ENCODE data around the gene APOC4.
"Not testable (repeated sequence)": the region's sequence is repeated elsewhere in the genome, so short reads cannot be mapped to it uniquely, and the experiment has no call there.

The APOC4 gene

DNA sequence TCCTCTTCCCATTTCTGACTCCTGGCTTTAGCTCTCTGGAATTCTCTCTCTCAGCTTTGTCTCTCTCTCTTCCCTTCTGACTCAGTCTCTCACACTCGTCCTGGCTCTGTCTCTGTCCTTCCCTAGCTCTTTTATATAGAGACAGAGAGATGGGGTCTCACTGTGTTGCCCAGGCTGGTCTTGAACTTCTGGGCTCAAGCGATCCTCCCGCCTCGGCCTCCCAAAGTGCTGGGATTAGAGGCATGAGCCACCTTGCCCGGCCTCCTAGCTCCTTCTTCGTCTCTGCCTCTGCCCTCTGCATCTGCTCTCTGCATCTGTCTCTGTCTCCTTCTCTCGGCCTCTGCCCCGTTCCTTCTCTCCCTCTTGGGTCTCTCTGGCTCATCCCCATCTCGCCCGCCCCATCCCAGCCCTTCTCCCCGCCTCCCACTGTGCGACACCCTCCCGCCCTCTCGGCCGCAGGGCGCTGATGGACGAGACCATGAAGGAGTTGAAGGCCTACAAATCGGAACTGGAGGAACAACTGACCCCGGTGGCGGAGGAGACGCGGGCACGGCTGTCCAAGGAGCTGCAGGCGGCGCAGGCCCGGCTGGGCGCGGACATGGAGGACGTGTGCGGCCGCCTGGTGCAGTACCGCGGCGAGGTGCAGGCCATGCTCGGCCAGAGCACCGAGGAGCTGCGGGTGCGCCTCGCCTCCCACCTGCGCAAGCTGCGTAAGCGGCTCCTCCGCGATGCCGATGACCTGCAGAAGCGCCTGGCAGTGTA lies 33.8 kb upstream of the APOC4 start:
- Histone ChIP-seq H3K36me3 (ENCODE audit: insufficient read depth) (no peaks in the 10 kb centered on the region), H3K4me2 (no peak overlapping the region), H3K27ac (no peak overlapping the region), H3K79me2 (ENCODE audit: insufficient read depth, low read depth) (no peaks in the 10 kb centered on the region), H3K4me1 (ENCODE audit: low read depth, poor library complexity, severe bottlenecking) (peaks cover 30% of the 10 kb centered on the region), H3K27me3 (ENCODE audit: insufficient read depth, low read depth) (peaks cover 13% of the 10 kb centered on the region; the same call in 1 of the 2 replicates), H3K9ac (no peak overlapping the region), H3K4me3 (IDR thresholded peaks at IDR 0.05; ENCODE audit: insufficient read depth, low read depth, low read length) (no peak overlapping the region), H2AFZ (ENCODE audit: low read depth) (no peak overlapping the region), H4K20me1 (ENCODE audit: insufficient read depth) (no peaks in the 10 kb centered on the region)
- TF ChIP-seq, protein P1, sequence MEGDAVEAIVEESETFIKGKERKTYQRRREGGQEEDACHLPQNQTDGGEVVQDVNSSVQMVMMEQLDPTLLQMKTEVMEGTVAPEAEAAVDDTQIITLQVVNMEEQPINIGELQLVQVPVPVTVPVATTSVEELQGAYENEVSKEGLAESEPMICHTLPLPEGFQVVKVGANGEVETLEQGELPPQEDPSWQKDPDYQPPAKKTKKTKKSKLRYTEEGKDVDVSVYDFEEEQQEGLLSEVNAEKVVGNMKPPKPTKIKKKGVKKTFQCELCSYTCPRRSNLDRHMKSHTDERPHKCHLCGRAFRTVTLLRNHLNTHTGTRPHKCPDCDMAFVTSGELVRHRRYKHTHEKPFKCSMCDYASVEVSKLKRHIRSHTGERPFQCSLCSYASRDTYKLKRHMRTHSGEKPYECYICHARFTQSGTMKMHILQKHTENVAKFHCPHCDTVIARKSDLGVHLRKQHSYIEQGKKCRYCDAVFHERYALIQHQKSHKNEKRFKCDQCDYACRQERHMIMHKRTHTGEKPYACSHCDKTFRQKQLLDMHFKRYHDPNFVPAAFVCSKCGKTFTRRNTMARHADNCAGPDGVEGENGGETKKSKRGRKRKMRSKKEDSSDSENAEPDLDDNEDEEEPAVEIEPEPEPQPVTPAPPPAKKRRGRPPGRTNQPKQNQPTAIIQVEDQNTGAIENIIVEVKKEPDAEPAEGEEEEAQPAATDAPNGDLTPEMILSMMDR (conservative IDR thresholded peaks at IDR 0.05; ENCODE audit: low read depth, low read length): no peak

DNA sequence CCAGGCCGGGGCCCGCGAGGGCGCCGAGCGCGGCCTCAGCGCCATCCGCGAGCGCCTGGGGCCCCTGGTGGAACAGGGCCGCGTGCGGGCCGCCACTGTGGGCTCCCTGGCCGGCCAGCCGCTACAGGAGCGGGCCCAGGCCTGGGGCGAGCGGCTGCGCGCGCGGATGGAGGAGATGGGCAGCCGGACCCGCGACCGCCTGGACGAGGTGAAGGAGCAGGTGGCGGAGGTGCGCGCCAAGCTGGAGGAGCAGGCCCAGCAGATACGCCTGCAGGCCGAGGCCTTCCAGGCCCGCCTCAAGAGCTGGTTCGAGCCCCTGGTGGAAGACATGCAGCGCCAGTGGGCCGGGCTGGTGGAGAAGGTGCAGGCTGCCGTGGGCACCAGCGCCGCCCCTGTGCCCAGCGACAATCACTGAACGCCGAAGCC lies 33.2 kb upstream of the APOC4 start:
- Histone ChIP-seq H3K36me3 (ENCODE audit: insufficient read depth) (no peaks in the 10 kb centered on the region), H3K27me3 (ENCODE audit: insufficient read depth, low read depth) (peaks cover 13% of the 10 kb centered on the region; the same call in 1 of the 2 replicates), H3K4me2 (no peak overlapping the region), H2AFZ (ENCODE audit: low read depth) (no peak overlapping the region), H3K9ac (no peak overlapping the region), H3K27ac (no peak overlapping the region), H3K4me3 (IDR thresholded peaks at IDR 0.05; ENCODE audit: insufficient read depth, low read depth, low read length) (no peak overlapping the region), H3K79me2 (ENCODE audit: insufficient read depth, low read depth) (no peaks in the 10 kb centered on the region), H4K20me1 (ENCODE audit: insufficient read depth) (no peaks in the 10 kb centered on the region), H3K4me1 (ENCODE audit: low read depth, poor library complexity, severe bottlenecking) (peaks cover 26% of the 10 kb centered on the region)
- TF ChIP-seq, protein P1 (conservative IDR thresholded peaks at IDR 0.05; ENCODE audit: low read depth, low read length): no peak

DNA sequence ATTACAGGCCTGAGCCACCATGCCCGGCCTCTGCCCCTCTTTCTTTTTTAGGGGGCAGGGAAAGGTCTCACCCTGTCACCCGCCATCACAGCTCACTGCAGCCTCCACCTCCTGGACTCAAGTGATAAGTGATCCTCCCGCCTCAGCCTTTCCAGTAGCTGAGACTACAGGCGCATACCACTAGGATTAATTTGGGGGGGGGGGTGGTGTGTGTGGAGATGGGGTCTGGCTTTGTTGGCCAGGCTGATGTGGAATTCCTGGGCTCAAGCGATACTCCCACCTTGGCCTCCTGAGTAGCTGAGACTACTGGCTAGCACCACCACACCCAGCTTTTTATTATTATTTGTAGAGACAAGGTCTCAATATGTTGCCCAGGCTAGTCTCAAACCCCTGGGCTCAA lies 32.3 kb upstream of the APOC4 start:
- TF ChIP-seq, protein P1 (conservative IDR thresholded peaks at IDR 0.05; ENCODE audit: low read depth, low read length): no peak
- H3K4me1 ChIP-seq (ENCODE audit: low read depth, poor library complexity, severe bottlenecking): peaks cover 27% of the 10 kb centered on the region
- no peak overlapping the region for H3K4me2 ChIP-seq
- no peak overlapping the region for H3K9ac ChIP-seq
- no peaks in the 10 kb centered on the region for H3K79me2 ChIP-seq (ENCODE audit: insufficient read depth, low read depth)
- H3K4me3 ChIP-seq (IDR thresholded peaks at IDR 0.05; ENCODE audit: insufficient read depth, low read depth, low read length): no peak overlapping the region
- H3K27me3 ChIP-seq (ENCODE audit: insufficient read depth, low read depth): peaks cover 13% of the 10 kb centered on the region; the same call in 1 of the 2 replicates
- no peaks in the 10 kb centered on the region for H4K20me1 ChIP-seq (ENCODE audit: insufficient read depth)
- no peak overlapping the region for H2AFZ ChIP-seq (ENCODE audit: low read depth)
- H3K36me3 ChIP-seq (ENCODE audit: insufficient read depth): no peaks in the 10 kb centered on the region
- no peak overlapping the region for H3K27ac ChIP-seq

DNA sequence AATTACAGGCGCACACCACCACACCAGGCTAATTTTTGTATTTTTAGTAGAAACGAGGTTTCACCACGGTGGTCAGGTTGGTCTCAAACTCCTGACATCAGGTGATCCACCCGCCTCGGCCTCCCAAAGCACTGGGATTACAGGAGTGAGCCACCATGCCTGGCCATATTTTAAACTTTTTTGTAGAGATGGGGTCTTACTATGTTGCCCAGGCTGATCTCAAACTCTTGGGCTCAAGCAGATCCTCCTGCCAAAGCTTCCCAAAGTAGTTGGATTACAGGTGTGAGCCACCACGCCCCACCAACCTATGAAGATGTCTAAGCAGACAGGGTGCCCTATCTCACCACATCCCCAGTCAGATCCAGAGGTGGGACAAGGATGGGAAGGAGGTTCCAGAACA lies 30.1 kb upstream of the APOC4 start:
- H2AFZ ChIP-seq (ENCODE audit: low read depth); H4K20me1 ChIP-seq (ENCODE audit: insufficient read depth); H3K27ac ChIP-seq; H3K27me3 ChIP-seq (ENCODE audit: insufficient read depth, low read depth); H3K79me2 ChIP-seq (ENCODE audit: insufficient read depth, low read depth); H3K4me3 ChIP-seq (IDR thresholded peaks at IDR 0.05; ENCODE audit: insufficient read depth, low read depth, low read length); H3K36me3 ChIP-seq (ENCODE audit: insufficient read depth); H3K4me2 ChIP-seq; H3K9ac ChIP-seq: not testable (repeated sequence)
- peaks cover 17% of the 10 kb centered on the region for H3K4me1 ChIP-seq (ENCODE audit: low read depth, poor library complexity, severe bottlenecking)

DNA sequence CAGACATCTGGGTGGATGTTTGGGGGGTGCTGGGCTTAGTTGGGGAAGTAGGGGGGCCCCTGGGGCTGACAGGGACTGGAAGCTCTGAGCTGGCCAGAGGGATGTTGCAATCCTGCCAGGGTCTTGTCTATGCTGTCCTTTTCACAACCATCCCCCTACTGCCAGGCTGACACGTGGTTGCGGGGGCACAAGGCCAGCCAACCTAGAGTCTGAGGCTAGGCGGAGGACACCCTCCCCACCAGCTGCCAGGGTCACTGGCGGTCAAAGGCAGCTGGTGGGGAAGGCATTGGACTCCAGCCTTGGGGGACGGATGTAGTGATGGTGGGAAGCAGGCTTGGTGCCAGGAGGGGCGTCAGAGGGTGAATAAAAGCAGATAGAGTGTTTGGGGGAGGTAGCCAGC lies 29.2 kb upstream of the APOC4 start:
- Histone ChIP-seq H3K79me2 (ENCODE audit: insufficient read depth, low read depth) (no peaks in the 10 kb centered on the region), H3K4me1 (ENCODE audit: low read depth, poor library complexity, severe bottlenecking) (peaks cover 17% of the 10 kb centered on the region), H3K36me3 (ENCODE audit: insufficient read depth) (no peaks in the 10 kb centered on the region), H3K27ac (no peak overlapping the region), H3K4me2 (no peak overlapping the region), H4K20me1 (ENCODE audit: insufficient read depth) (no peaks in the 10 kb centered on the region), H3K4me3 (IDR thresholded peaks at IDR 0.05; ENCODE audit: insufficient read depth, low read depth, low read length) (no peak overlapping the region), H2AFZ (ENCODE audit: low read depth) (no peak overlapping the region), H3K27me3 (ENCODE audit: insufficient read depth, low read depth) (no peaks in the 10 kb centered on the region), H3K9ac (no peak overlapping the region)
- TF ChIP-seq, protein P1 (conservative IDR thresholded peaks at IDR 0.05; ENCODE audit: low read depth, low read length): no peak

DNA sequence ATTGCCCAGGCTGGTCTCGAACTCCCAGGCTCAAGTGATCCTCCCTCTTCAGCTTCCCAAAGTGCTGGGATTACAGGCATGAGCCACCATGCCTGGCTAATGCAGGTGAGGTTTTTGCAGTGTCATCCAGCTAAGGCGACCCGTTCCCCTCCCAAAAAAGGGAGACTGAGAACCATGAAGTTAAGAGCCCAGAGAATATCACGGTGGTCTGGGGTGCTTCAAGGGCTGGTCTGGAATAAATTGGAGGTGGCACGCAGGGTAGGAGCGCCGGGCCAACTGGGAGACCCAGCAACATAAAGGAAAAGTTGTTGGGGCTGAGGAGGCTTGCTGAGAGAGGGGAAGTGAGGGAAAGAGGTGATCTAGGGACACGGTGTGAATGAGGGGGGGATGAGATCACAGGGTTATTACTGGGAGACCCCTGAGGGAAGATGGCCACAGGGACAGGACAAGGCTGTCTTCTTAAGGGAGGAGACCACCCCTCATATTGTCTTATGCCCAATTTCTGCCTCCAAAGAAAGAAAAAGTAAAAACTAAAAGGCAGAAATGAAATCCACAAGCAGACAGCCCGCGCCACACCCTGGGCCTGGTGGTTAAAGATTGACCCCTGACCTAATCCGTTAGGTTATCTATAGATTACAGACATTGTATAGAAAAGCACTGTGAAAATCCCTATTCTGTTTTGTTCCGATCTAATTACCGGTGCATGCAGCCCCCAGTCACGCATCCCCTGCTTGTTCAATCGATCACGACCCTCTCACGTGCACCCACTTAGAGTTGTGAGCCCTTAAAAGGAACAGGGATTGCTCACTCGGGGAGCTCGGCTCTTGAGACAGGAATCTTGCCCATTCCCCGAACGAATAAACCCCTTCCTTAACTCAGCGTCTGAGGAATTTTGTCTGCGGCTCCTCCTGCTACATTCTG lies 28.3 kb upstream of the APOC4 start:
- not testable (repeated sequence) for H3K79me2 ChIP-seq (ENCODE audit: insufficient read depth, low read depth); H3K4me3 ChIP-seq (IDR thresholded peaks at IDR 0.05; ENCODE audit: insufficient read depth, low read depth, low read length); H4K20me1 ChIP-seq (ENCODE audit: insufficient read depth); H3K27ac ChIP-seq; H3K9ac ChIP-seq; H3K27me3 ChIP-seq (ENCODE audit: insufficient read depth, low read depth); H3K36me3 ChIP-seq (ENCODE audit: insufficient read depth)
- Histone ChIP-seq H3K4me2 (peak overlapping the region; percentile 92; the same call in 1 of the 2 replicates), H3K4me1 (ENCODE audit: low read depth, poor library complexity, severe bottlenecking) (peaks cover 17% of the 10 kb centered on the region), H2AFZ (ENCODE audit: low read depth) (peak overlapping the region; percentile 64; the same call in 1 of the 2 replicates)
